ENCODE results near the gene NEK5.

DNA sequence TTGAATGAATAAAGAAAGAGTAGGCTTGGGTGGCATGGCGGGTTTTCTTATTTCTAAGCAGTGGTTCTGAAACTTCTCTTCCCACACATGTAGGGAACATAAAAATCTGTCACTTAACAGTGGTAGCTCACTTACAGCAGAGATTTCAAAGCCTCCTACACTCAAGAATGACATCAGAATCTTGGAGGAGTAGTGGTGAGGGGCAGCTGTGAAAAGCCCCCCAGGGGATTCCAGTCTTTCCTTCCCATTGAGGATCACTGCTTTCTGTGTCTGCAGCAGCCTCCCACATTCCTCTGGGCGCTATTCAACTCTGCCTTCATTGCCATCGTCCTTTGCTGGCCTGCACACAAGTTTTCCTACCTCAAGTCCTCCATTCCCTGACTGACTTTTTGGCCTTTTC lies 8.6 kb upstream of the NEK5 start:
- TF ChIP-seq, protein P1, sequence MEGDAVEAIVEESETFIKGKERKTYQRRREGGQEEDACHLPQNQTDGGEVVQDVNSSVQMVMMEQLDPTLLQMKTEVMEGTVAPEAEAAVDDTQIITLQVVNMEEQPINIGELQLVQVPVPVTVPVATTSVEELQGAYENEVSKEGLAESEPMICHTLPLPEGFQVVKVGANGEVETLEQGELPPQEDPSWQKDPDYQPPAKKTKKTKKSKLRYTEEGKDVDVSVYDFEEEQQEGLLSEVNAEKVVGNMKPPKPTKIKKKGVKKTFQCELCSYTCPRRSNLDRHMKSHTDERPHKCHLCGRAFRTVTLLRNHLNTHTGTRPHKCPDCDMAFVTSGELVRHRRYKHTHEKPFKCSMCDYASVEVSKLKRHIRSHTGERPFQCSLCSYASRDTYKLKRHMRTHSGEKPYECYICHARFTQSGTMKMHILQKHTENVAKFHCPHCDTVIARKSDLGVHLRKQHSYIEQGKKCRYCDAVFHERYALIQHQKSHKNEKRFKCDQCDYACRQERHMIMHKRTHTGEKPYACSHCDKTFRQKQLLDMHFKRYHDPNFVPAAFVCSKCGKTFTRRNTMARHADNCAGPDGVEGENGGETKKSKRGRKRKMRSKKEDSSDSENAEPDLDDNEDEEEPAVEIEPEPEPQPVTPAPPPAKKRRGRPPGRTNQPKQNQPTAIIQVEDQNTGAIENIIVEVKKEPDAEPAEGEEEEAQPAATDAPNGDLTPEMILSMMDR (IDR thresholded peaks at IDR 0.05), result no peak
- TF ChIP-seq EP300 (IDR thresholded peaks at IDR 0.05) (no peak), POLR2A (IDR thresholded peaks at IDR 0.05) (no peak), POLR2AphosphoS5 (IDR thresholded peaks at IDR 0.05) (no peak)

Data from upper lobe of left lung (tissue), 4 donors.